Caco-2 (cell line): ENCODE results near the gene SETDB1. TPM values are rescaled to one million over a fixed set of nuclear protein-coding genes. Genes with fewer than 3 reads are reported as not detected.

Experiments used
- BruUV-seq: library from RNA; stranded (reverse); fragments of 400-500 nt; replicated peaks from 2 replicates; lab custom pipeline; 2021; lab: Mats Ljungman, UMichigan
- CTCF ChIA-PET: fragments of 300-600 bp; sonication (Branson Sonifier 250); formaldehyde crosslinking; loops from one replicate; lab custom pipeline; 2022; ENCODE audit warnings: antibody characterized with exemption; lab: Charles Lee
- POLR2A ChIA-PET: fragments of 300-600 bp; sonication (Branson Sonifier 250); formaldehyde crosslinking; loops from one replicate; lab custom pipeline; 2022; ENCODE audit warnings: antibody characterized with exemption; lab: Charles Lee
- DNase-seq, 2 experiments: peaks; one replicate each; pipeline versions ENCODE4 v3.0.0 to v3.0.0-alpha.2; 2020 to 2022
- H3K27me3 ChIP-seq: replicated peaks from 2 replicates; pipeline ENCODE4 v1.6.0; 2011; ENCODE audit warnings: low read length; ENCODE audit not compliant: control insufficient read depth, insufficient read depth
- H3K36me3 ChIP-seq: 2 replicates; pipeline ENCODE4 v1.5.1; 2011; ENCODE audit warnings: low read length; ENCODE audit not compliant: control insufficient read depth, insufficient read depth
- H3K4me1 ChIP-seq: fragments of 250-450 bp; sonication (Bioruptor Pico); 2 replicates; pipeline ENCODE4 v1.5.1; 2020; ENCODE audit warnings: mild to moderate bottlenecking
- H3K4me3 ChIP-seq: 2 replicates; pipeline ENCODE4 v1.5.1; 2011; ENCODE audit warnings: low read depth, mild to moderate bottlenecking, control low read depth, low read length
- H3K9me3 ChIP-seq: fragments of 250-450 bp; sonication (Bioruptor Pico); 2 replicates; pipeline ENCODE4 v1.5.1; 2020; ENCODE audit warnings: mild to moderate bottlenecking, moderate library complexity
- H3K27ac Mint-ChIP-seq: one replicate; pipeline ENCODE4 v1.8.0; 2022; ENCODE audit warnings: mixed read lengths; ENCODE audit not compliant: unreplicated experiment
- H3K27me3 Mint-ChIP-seq: one replicate; pipeline ENCODE4 v1.8.0; 2022; ENCODE audit warnings: mixed read lengths; ENCODE audit not compliant: insufficient read depth, unreplicated experiment
- H3K36me3 Mint-ChIP-seq: one replicate; pipeline ENCODE4 v1.8.0; 2022; ENCODE audit warnings: mild to moderate bottlenecking, mixed read lengths; ENCODE audit not compliant: insufficient read depth, unreplicated experiment
- H3K4me1 Mint-ChIP-seq: one replicate; pipeline ENCODE4 v1.8.0; 2022; ENCODE audit warnings: low read depth, mixed read lengths; ENCODE audit not compliant: unreplicated experiment
- H3K4me3 Mint-ChIP-seq: one replicate; pipeline ENCODE4 v1.8.0; 2022; ENCODE audit warnings: mild to moderate bottlenecking, moderate library complexity, mixed read lengths; ENCODE audit not compliant: unreplicated experiment
- H3K9me3 Mint-ChIP-seq: one replicate; pipeline ENCODE4 v1.8.0; 2022; ENCODE audit warnings: mixed read lengths; ENCODE audit not compliant: unreplicated experiment
- CTCF ChIP-seq, 2 experiments: fragments of 200-600 bp in 1 of 2; IDR thresholded peaks; 1 replicate in 1 of 2; 2 replicates in 1 of 2; pipeline versions ENCODE4 v1.5.1 to v1.8.0; 2011 to 2022; ENCODE audit warnings: antibody characterized with exemption in 1 of 2, control low read depth in 1 of 2, inconsistent platforms in 1 of 2, low read depth in 1 of 2, low read length in 1 of 2, mild to moderate bottlenecking in 1 of 2, moderate library complexity in 1 of 2; ENCODE audit not compliant: insufficient read depth in 1 of 2, severe bottlenecking in 1 of 2, unreplicated experiment in 1 of 2
- intact Hi-C: fragments of 100-400 bp; cut with micrococcal nuclease; formaldehyde crosslinking; loops from one replicate; pipeline ENCODE4 v1.10.0; 2022; ENCODE audit not compliant: unreplicated experiment
- total RNA-seq: library from RNA; stranded (reverse); gene quantifications from 2 replicates; pipeline ENCODE4 v1.2.3, GENCODE V29; 2022

SETDB1 gene
- total RNA-seq, 1 experiment from 2014 or later, result 45.0 TPM

GRCh38 chr1:150985179-150985825 is 59.1 kb downstream of the SETDB1 start:
- H3K4me3 Mint-ChIP-seq, result no peak overlapping the region
- POLR2A ChIA-PET, result interaction anchor here (0.6 to 1.0 kb wide), 3 partner anchors 14 to 177 kb away, joined by 3 to 4 read pairs (median 3); no protein-coding TSS in a partner anchor
- intact Hi-C loops, result no loop called here

GRCh38 chr1:150987924-150988323 is 61.8 kb downstream of the SETDB1 start:
- no peaks in the 10 kb centered on the region for H3K27me3 Mint-ChIP-seq
- peaks cover 29% of the 10 kb centered on the region for H3K4me1 ChIP-seq
- DNase-seq, result no peak
- no peaks in the 10 kb centered on the region for H3K9me3 Mint-ChIP-seq
- no peak overlapping the region for H3K27ac Mint-ChIP-seq
- H3K36me3 ChIP-seq, result peaks cover 2% of the 10 kb centered on the region; the same call in 1 of the 2 replicates
- intact Hi-C loops, result no loop called here
- H3K36me3 Mint-ChIP-seq, result peaks cover 22% of the 10 kb centered on the region
- ChIA-PET CTCF (interaction anchor here (0.8 kb wide), 1 partner anchor 11 kb away, joined by 8 read pairs; no protein-coding TSS in a partner anchor), POLR2A (no interaction called here)
- no TSS peak for BruUV-seq
- H3K4me3 Mint-ChIP-seq, result no peak overlapping the region
- H3K9me3 ChIP-seq, result no peaks in the 10 kb centered on the region
- H3K4me1 Mint-ChIP-seq, result peaks cover 19% of the 10 kb centered on the region
- no peak overlapping the region for H3K4me3 ChIP-seq
- no peaks in the 10 kb centered on the region for H3K27me3 ChIP-seq
- no peak for TF ChIP-seq CTCF (IDR thresholded peaks at IDR 0.05; ENCODE audit: insufficient read depth in 1 of 2, low read depth in 1 of 2, low read length in 1 of 2, severe bottlenecking in 1 of 2, unreplicated experiment in 1 of 2)

More at GRCh38 chr1:150985179-150985825, 59.1 kb downstream of the SETDB1 start:
- Histone ChIP-seq H3K4me3 (no peak overlapping the region), H3K4me1 (peaks cover 50% of the 10 kb centered on the region), H3K36me3 (peaks cover 2% of the 10 kb centered on the region; the same call in 1 of the 2 replicates), H3K27me3 (no peaks in the 10 kb centered on the region), H3K9me3 (no peaks in the 10 kb centered on the region)
- Mint-ChIP-seq H3K9me3 (no peaks in the 10 kb centered on the region), H3K27ac (no peak overlapping the region), H3K36me3 (peaks cover 22% of the 10 kb centered on the region), H3K4me1 (peaks cover 32% of the 10 kb centered on the region), H3K27me3 (no peaks in the 10 kb centered on the region)
- DNase-seq, result peak in 1 of 2 experiments; percentile 71
- no peak for TF ChIP-seq CTCF (IDR thresholded peaks at IDR 0.05; ENCODE audit: insufficient read depth in 1 of 2, low read depth in 1 of 2, low read length in 1 of 2, severe bottlenecking in 1 of 2, unreplicated experiment in 1 of 2)
- no TSS peak for BruUV-seq
- CTCF ChIA-PET, result interaction anchor here (0.7 to 1.4 kb wide), 3 partner anchors 11 to 22 kb away, joined by 3 to 5 read pairs (median 3); partner anchors contain the start of gene MINDY1

- H3K9me3 Mint-ChIP-seq, result no peaks in the 10 kb centered on the region
- TF ChIP-seq CTCF (IDR thresholded peaks at IDR 0.05; ENCODE audit: insufficient read depth in 1 of 2, low read depth in 1 of 2, low read length in 1 of 2, severe bottlenecking in 1 of 2, unreplicated experiment in 1 of 2), result no peak
- no TSS peak for BruUV-seq
Measured at GRCh38 chr1:150992626-150993025, 66.5 kb downstream of the SETDB1 start.

More at GRCh38 chr1:150992626-150993025, 66.5 kb downstream of the SETDB1 start:
- Mint-ChIP-seq H3K36me3 (peaks cover 20% of the 10 kb centered on the region), H3K4me3 (no peak overlapping the region), H3K4me1 (peaks cover 4% of the 10 kb centered on the region), H3K27ac (no peak overlapping the region), H3K27me3 (no peaks in the 10 kb centered on the region)
- peaks cover 2% of the 10 kb centered on the region; the same call in 1 of the 2 replicates for H3K36me3 ChIP-seq
- ChIA-PET POLR2A (no interaction called here), CTCF (interaction anchor here (0.9 kb wide), 1 partner anchor 14 kb away, joined by 3 read pairs; the partner anchor contains the start of gene MINDY1)
- no peaks in the 10 kb centered on the region for H3K27me3 ChIP-seq
- no peaks in the 10 kb centered on the region for H3K9me3 ChIP-seq
- intact Hi-C loops, result no loop called here
- H3K4me3 ChIP-seq, result no peak overlapping the region
- no peak for DNase-seq
- peaks cover 15% of the 10 kb centered on the region; the same call in 1 of the 2 replicates for H3K4me1 ChIP-seq
